ENCODE results near the gene ENPP1.

ENPP1 gene

GRCh38 chr6:131918650-131919355, 111.0 kb downstream of the ENPP1 start:
- Histone ChIP-seq H3K4me2 (ENCODE audit: low read length) (no peak overlapping the region), H3K27ac (ENCODE audit: low read depth, low read length, poor library complexity, severe bottlenecking) (no peak overlapping the region), H3K79me2 (ENCODE audit: insufficient read depth, low read length) (no peaks in the 10 kb centered on the region), H3K9me3 (ENCODE audit: low read length) (peaks cover 5% of the 10 kb centered on the region), H3K9ac (ENCODE audit: low read length) (no peak overlapping the region), H3K9me2 (ENCODE audit: low read depth, low read length) (no peaks in the 10 kb centered on the region), H4K20me1 (ENCODE audit: insufficient read depth, low read length) (no peaks in the 10 kb centered on the region), H3K36me3 (ENCODE audit: insufficient read depth, low read length) (no peaks in the 10 kb centered on the region), H3K4me3 (ENCODE audit: low read depth, low read length, poor library complexity, severe bottlenecking) (no peak overlapping the region), H3K4me1 (ENCODE audit: insufficient read depth, low read length, severe bottlenecking) (no peaks in the 10 kb centered on the region), H2AFZ (ENCODE audit: low read length) (no peak overlapping the region), H3F3A (ENCODE audit: insufficient read depth, low read length) (no peaks in the 10 kb centered on the region), H3K27me3 (ENCODE audit: insufficient read depth, low read length) (no peaks in the 10 kb centered on the region)
- TF ChIP-seq EZH2 (IDR thresholded peaks at IDR 0.05; ENCODE audit: borderline replicate concordance, low read length), result no peak
- TF ChIP-seq, protein P1, sequence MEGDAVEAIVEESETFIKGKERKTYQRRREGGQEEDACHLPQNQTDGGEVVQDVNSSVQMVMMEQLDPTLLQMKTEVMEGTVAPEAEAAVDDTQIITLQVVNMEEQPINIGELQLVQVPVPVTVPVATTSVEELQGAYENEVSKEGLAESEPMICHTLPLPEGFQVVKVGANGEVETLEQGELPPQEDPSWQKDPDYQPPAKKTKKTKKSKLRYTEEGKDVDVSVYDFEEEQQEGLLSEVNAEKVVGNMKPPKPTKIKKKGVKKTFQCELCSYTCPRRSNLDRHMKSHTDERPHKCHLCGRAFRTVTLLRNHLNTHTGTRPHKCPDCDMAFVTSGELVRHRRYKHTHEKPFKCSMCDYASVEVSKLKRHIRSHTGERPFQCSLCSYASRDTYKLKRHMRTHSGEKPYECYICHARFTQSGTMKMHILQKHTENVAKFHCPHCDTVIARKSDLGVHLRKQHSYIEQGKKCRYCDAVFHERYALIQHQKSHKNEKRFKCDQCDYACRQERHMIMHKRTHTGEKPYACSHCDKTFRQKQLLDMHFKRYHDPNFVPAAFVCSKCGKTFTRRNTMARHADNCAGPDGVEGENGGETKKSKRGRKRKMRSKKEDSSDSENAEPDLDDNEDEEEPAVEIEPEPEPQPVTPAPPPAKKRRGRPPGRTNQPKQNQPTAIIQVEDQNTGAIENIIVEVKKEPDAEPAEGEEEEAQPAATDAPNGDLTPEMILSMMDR (IDR thresholded peaks at IDR 0.05; ENCODE audit: low read length), result no peak

- no peak for TF ChIP-seq EZH2 (IDR thresholded peaks at IDR 0.05; ENCODE audit: borderline replicate concordance, low read length)
- TF ChIP-seq, protein P1 (IDR thresholded peaks at IDR 0.05; ENCODE audit: low read length), result no peak
- H3K9ac ChIP-seq (ENCODE audit: low read length), result no peak overlapping the region
- H3K27ac ChIP-seq (ENCODE audit: low read depth, low read length, poor library complexity, severe bottlenecking), result no peak overlapping the region
- H3F3A ChIP-seq (ENCODE audit: insufficient read depth, low read length), result no peaks in the 10 kb centered on the region
- H3K4me2 ChIP-seq (ENCODE audit: low read length), result no peak overlapping the region
- no peak overlapping the region for H3K4me3 ChIP-seq (ENCODE audit: low read depth, low read length, poor library complexity, severe bottlenecking)
- no peak overlapping the region for H2AFZ ChIP-seq (ENCODE audit: low read length)
- H3K27me3 ChIP-seq (ENCODE audit: insufficient read depth, low read length), result no peaks in the 10 kb centered on the region
- no peaks in the 10 kb centered on the region for H3K79me2 ChIP-seq (ENCODE audit: insufficient read depth, low read length)
- no peaks in the 10 kb centered on the region for H3K36me3 ChIP-seq (ENCODE audit: insufficient read depth, low read length)
- H3K9me3 ChIP-seq (ENCODE audit: low read length), result peaks cover 8% of the 10 kb centered on the region
- H4K20me1 ChIP-seq (ENCODE audit: insufficient read depth, low read length), result no peaks in the 10 kb centered on the region
- H3K4me1 ChIP-seq (ENCODE audit: insufficient read depth, low read length, severe bottlenecking), result no peaks in the 10 kb centered on the region
- no peaks in the 10 kb centered on the region for H3K9me2 ChIP-seq (ENCODE audit: low read depth, low read length)
Measured at GRCh38 chr6:131920656-131921055, 112.8 kb downstream of the ENPP1 start.

- H3K27me3 ChIP-seq (ENCODE audit: insufficient read depth, low read length), result no peaks in the 10 kb centered on the region
- H3K27ac ChIP-seq (ENCODE audit: low read depth, low read length, poor library complexity, severe bottlenecking), result no peak overlapping the region
- H3K9ac ChIP-seq (ENCODE audit: low read length), result no peak overlapping the region
- H4K20me1 ChIP-seq (ENCODE audit: insufficient read depth, low read length), result no peaks in the 10 kb centered on the region
- TF ChIP-seq, protein P1 (IDR thresholded peaks at IDR 0.05; ENCODE audit: low read length), result peak; percentile 76
- TF ChIP-seq EZH2 (IDR thresholded peaks at IDR 0.05; ENCODE audit: borderline replicate concordance, low read length), result no peak
- no peak overlapping the region for H3K4me2 ChIP-seq (ENCODE audit: low read length)
- H3K9me2 ChIP-seq (ENCODE audit: low read depth, low read length), result no peaks in the 10 kb centered on the region
- H3K36me3 ChIP-seq (ENCODE audit: insufficient read depth, low read length), result no peaks in the 10 kb centered on the region
- no peaks in the 10 kb centered on the region for H3K4me1 ChIP-seq (ENCODE audit: insufficient read depth, low read length, severe bottlenecking)
- no peaks in the 10 kb centered on the region for H3F3A ChIP-seq (ENCODE audit: insufficient read depth, low read length)
- H2AFZ ChIP-seq (ENCODE audit: low read length), result no peak overlapping the region
- peaks cover 8% of the 10 kb centered on the region for H3K9me3 ChIP-seq (ENCODE audit: low read length)
- no peaks in the 10 kb centered on the region for H3K79me2 ChIP-seq (ENCODE audit: insufficient read depth, low read length)
- no peak overlapping the region for H3K4me3 ChIP-seq (ENCODE audit: low read depth, low read length, poor library complexity, severe bottlenecking)
Measured at GRCh38 chr6:131923356-131923755, 115.5 kb downstream of the ENPP1 start.

Data from OCI-LY1 (cell line).